Measurements from ENCODE around the gene SKAP1.
A peak's percentile ranks its signal among the peaks of the same experiment; 100 is the strongest.

Gene SKAP1

GRCh38 chr17:48148029-48148770 is 281.8 kb downstream of the SKAP1 start:
- no peak for DNase-seq (ENCODE audit: low read depth in 2 of 2)

GRCh38 chr17:48144976-48145798 is 284.8 kb downstream of the SKAP1 start:
- DNase-seq (ENCODE audit: low read depth in 2 of 2) = no peak

DNA sequence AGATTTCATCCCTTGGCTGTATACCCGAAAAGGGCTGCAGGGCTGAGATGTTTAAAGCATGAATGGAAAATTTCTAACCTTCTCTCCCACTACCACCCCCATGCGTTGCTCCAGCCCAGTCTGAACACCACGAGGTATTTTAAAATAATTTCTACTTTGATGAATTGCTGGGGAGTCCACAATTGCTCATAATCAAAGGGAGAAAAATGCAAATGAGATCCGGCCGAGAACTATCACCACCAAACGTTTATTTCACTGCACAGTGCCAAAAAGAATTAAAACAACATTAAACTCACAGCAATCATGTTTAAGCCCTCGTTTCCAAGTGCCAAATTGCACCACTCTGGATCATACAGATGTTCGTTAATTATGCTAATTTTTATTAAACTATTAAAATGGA is 285.8 kb downstream of the SKAP1 start:
- no peak for DNase-seq (ENCODE audit: low read depth in 2 of 2)

GRCh38 chr17:48143629-48144028 is 286.4 kb downstream of the SKAP1 start:
- DNase-seq (ENCODE audit: low read depth in 2 of 2) = no peak

- DNase-seq (ENCODE audit: low read depth in 2 of 2) = no peak
These were observed 290.1 kb downstream of the SKAP1 start for GRCh38 chr17:48139944-48140343.

- no peak for DNase-seq (ENCODE audit: low read depth in 2 of 2)
These were observed 292.4 kb downstream of the SKAP1 start for GRCh38 chr17:48137656-48138055.

GRCh38 chr17:48134912-48135480 is 295.0 kb downstream of the SKAP1 start:
- no peak for DNase-seq (ENCODE audit: low read depth in 2 of 2)

- DNase-seq (ENCODE audit: low read depth in 2 of 2) = no peak
These were observed 297.6 kb downstream of the SKAP1 start for GRCh38 chr17:48132385-48132784.

GRCh38 chr17:48131216-48131824 is 298.7 kb downstream of the SKAP1 start:
- DNase-seq (ENCODE audit: low read depth in 2 of 2) = peak in 1 of 2 donors; percentile 10

GRCh38 chr17:48129981-48130380 is 300.0 kb downstream of the SKAP1 start:
- DNase-seq (ENCODE audit: low read depth in 2 of 2) = no peak

DNA sequence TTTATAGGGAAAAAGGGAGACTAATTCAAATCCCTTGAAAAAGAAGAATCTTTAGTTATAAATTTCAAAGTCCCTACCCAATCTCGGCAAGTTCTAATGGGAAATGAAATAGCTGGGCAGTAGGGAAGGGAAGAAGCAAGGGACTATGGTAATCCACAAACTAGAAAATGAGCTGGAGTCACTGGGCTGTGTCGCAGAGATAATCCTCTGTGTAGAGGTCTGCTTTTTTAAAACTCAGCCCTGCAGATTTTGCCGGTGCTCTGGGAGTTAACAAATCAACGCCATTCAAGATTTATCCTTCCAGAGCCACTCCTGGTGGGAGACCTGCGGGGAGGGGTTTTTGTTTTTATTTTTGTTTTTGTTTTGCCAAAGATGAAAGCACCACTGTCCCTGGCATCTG is 301.6 kb downstream of the SKAP1 start:
- no peak for DNase-seq (ENCODE audit: low read depth in 2 of 2)

- DNase-seq (ENCODE audit: low read depth in 2 of 2) = no peak
These were observed 302.5 kb downstream of the SKAP1 start for GRCh38 chr17:48127371-48128051.

DNA sequence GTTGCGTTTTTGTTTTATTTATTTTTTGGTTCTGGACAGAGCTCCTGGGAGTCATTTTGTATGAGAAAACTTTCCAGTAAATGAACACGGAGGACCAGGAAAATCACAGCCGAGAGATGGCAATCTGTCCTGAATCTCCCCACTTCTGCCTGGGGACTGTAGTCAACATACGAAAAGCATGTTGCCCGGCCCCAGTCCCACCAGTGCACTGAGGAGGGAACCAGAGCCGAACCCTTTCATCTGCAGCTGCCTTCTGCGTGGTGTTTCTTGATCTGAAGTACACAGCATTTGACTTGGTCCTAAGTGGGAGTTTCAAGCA is 303.5 kb downstream of the SKAP1 start:
- no peak for DNase-seq (ENCODE audit: low read depth in 2 of 2)

DNA sequence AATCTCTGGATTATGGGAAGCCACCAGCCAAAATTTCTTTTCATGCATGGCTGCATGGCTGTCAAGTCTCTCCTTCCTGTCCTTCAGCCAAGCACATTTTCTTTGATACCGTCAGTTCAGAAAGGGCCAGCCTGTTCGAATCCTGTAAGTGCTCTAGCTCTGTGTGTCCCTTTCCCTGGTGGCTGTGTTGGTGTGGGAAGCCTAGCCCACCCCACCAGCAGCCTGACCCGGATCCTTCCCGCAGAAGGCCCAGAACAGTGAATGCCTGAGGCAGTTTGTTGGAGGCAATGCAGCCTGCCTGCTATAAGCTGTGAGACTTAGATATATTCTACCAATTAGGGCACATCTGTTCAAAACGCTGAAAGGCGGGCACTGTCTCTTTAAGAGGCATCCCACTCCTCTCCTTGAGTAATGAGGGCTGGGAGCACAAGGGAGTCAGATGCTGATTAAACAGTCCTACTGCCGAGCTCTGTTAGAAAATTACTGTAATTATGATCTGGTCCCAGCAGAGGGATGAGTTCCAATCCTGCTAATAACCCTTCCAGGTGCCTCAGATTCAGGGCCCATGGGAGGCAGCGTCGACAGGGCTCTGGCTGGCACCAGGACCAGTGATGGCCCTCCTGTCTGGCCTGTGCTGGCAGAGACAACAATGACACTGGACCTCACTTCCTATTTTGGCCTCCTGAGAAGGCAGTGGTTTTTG is 304.0 kb downstream of the SKAP1 start:
- DNase-seq (ENCODE audit: low read depth in 2 of 2) = no peak

DNA sequence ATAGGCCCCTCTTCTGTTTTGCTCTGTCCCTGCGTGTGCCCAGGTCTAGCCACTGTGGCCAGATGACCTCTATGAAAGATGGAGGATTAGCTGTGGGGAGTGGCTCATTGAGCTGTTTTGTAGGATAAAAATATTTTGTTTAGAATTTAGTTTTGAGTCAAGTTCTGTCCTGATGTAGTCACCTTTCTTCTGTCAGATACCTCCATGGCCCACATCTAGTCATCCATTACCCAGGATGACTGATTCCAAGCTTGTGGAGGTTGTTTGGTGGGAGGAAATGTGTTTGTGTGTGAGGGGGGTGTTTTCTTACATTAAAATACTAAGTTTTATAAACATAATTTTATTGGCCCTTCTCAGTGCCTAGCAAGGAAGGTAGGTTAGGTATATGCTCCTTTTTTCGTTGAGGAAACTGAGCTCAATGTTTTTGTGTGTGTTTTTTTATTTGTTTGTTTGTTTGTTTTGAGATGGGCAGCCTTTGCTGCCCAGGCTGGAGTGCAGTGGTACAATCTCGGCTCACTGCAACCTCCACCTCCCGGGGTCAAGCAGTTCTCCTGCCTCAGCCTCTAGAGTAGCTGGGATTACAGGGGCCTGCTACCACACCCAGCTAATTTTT is 306.1 kb downstream of the SKAP1 start:
- DNase-seq (ENCODE audit: low read depth in 2 of 2) = no peak

- DNase-seq (ENCODE audit: low read depth in 2 of 2) = no peak
These were observed 306.9 kb downstream of the SKAP1 start for GRCh38 chr17:48123111-48123510.

- no peak for DNase-seq (ENCODE audit: low read depth in 2 of 2)
These were observed 307.4 kb downstream of the SKAP1 start for GRCh38 chr17:48122665-48123045.

DNA sequence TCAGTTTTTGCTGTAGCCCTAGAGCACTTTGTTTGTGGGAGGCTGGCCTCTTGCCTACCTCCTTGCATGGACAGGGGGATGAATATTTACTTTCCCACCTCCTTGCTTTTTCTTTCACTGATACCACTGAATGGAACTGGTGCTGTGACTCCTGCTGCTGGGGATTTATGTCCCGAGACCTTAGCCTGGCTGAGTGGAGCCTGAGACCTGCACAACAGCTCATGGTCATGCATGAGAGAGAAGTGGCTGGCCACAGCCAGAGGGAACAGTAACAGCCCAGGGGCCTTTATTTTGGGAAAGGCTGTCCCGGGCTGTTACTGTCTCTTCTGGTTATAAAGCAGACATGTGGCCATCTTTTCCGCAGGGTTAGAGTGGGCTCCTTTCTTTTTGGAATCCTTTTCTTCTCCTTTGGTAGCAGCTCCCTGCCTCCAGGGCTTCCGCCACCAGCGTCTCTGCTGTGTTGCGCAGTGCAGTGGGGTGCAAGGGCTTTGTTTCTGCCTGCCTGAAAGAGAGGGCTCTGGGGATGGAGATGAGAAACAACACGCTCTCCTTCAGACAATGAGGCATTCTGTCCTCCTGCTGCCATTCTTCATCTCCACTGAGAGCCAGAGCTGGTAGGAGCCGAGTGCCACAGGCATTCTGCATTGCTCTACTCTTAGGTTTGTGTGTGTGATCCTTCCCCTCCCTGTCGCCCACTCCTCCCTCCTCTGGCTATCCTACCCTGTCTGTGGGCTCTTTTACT is 307.9 kb downstream of the SKAP1 start:
- DNase-seq (ENCODE audit: low read depth in 2 of 2) = no peak

- peak in 1 of 2 donors; percentile 11 for DNase-seq (ENCODE audit: low read depth in 2 of 2)
These were observed 316.8 kb downstream of the SKAP1 start for GRCh38 chr17:48113201-48113676.

GRCh38 chr17:48111937-48112241 is 318.1 kb downstream of the SKAP1 start:
- DNase-seq (ENCODE audit: low read depth in 2 of 2) = no peak

Data from stimulated activated CD8-positive, alpha-beta memory T cell treated with anti-CD3 and anti-CD28 coated beads, Interleukin-2, amount 100 ng/mL, for 1 hour (primary cell).